HEK293 (cell line): ENCODE results near the gene CHST3.

Source experiments
- PBX3 ChIP-seq: sonication (generic); formaldehyde crosslinking; IDR thresholded peaks from 2 replicates; pipeline ENCODE4 v1.8.1; 2022; ENCODE audit warnings: mild to moderate bottlenecking, moderate library complexity, missing genetic modification reagents
- PRDM1 ChIP-seq: fragments of 450-650 bp; formaldehyde crosslinking; IDR thresholded peaks from 2 replicates; pipeline ENCODE4; 2016; ENCODE audit warnings: missing biosample characterization, missing genetic modification characterization
- ZBTB7A ChIP-seq: fragments of 450-650 bp; formaldehyde crosslinking; IDR thresholded peaks from 2 replicates; pipeline ENCODE4 v1.5.1; 2016; ENCODE audit warnings: low read depth, missing biosample characterization, missing genetic modification characterization
- ZNF10 ChIP-seq: fragments of 450-650 bp; formaldehyde crosslinking; IDR thresholded peaks from 2 replicates; pipeline ENCODE4 v1.5.1; 2017; ENCODE audit warnings: missing biosample characterization, missing genetic modification characterization
- ZNF311 ChIP-seq: fragments of 450-650 bp; formaldehyde crosslinking; IDR thresholded peaks from 2 replicates; pipeline ENCODE4 v1.5.1; 2017; ENCODE audit warnings: missing biosample characterization, missing genetic modification characterization, borderline replicate concordance
- ZNF354C ChIP-seq: fragments of 450-650 bp; formaldehyde crosslinking; IDR thresholded peaks from 2 replicates; pipeline ENCODE4 v1.5.1; 2016; ENCODE audit warnings: missing biosample characterization, missing genetic modification characterization, low read depth, borderline replicate concordance
- TF ChIP-seq, protein P1 (sequence below): fragments of 450-650 bp; formaldehyde crosslinking; IDR thresholded peaks from 2 replicates; pipeline ENCODE4 v1.5.1; 2016; ENCODE audit warnings: missing biosample characterization, missing genetic modification characterization
- TF ChIP-seq, protein P2 (sequence below): fragments of 450-650 bp; formaldehyde crosslinking; IDR thresholded peaks from 2 replicates; pipeline ENCODE4 v1.5.1; 2016; ENCODE audit warnings: missing biosample characterization, missing genetic modification characterization
- TF ChIP-seq, protein P3 (sequence below): fragments of 450-650 bp; formaldehyde crosslinking; IDR thresholded peaks from 2 replicates; pipeline ENCODE4 v1.5.1; 2016; ENCODE audit warnings: missing biosample characterization, missing genetic modification characterization

DNA sequence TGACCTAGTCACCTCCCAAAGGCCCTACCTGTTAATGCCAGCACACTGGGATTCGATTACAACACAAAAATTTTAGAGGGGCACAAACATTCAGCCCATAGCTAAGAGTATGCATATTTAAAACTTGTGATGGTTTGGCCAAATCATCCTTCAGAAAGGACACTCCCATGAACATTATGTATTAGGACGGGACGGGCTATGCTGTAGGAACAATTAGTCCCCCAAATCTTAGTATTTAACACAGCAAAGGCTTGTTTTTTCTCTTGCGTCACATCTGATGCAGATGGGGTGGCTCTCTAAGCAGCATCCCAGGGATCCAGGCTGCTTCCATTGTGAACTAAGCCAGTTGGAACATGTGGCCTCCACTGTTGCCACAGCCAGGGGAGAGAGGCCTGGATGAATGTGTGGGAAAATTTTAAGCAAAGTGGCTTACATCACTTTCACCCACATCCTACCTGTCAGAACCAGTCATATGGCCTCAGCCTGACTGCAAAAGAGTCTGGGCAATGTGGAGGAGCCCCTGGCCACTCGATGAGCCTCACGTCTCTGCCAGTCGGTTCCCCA, 26.6 kb downstream of the CHST3 start:
- TF ChIP-seq ZBTB7A (tag by site-specific recombination) (no peak), PRDM1 (tag by site-specific recombination) (no peak), ZNF354C (tag by site-specific recombination) (no peak), ZNF311 (no peak), PBX3 (CRISPR knock-in tag) (no peak), ZNF10 (tag by site-specific recombination) (no peak)
- TF ChIP-seq, protein P1, sequence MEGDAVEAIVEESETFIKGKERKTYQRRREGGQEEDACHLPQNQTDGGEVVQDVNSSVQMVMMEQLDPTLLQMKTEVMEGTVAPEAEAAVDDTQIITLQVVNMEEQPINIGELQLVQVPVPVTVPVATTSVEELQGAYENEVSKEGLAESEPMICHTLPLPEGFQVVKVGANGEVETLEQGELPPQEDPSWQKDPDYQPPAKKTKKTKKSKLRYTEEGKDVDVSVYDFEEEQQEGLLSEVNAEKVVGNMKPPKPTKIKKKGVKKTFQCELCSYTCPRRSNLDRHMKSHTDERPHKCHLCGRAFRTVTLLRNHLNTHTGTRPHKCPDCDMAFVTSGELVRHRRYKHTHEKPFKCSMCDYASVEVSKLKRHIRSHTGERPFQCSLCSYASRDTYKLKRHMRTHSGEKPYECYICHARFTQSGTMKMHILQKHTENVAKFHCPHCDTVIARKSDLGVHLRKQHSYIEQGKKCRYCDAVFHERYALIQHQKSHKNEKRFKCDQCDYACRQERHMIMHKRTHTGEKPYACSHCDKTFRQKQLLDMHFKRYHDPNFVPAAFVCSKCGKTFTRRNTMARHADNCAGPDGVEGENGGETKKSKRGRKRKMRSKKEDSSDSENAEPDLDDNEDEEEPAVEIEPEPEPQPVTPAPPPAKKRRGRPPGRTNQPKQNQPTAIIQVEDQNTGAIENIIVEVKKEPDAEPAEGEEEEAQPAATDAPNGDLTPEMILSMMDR (tag by site-specific recombination), result no peak
- TF ChIP-seq, protein P2, sequence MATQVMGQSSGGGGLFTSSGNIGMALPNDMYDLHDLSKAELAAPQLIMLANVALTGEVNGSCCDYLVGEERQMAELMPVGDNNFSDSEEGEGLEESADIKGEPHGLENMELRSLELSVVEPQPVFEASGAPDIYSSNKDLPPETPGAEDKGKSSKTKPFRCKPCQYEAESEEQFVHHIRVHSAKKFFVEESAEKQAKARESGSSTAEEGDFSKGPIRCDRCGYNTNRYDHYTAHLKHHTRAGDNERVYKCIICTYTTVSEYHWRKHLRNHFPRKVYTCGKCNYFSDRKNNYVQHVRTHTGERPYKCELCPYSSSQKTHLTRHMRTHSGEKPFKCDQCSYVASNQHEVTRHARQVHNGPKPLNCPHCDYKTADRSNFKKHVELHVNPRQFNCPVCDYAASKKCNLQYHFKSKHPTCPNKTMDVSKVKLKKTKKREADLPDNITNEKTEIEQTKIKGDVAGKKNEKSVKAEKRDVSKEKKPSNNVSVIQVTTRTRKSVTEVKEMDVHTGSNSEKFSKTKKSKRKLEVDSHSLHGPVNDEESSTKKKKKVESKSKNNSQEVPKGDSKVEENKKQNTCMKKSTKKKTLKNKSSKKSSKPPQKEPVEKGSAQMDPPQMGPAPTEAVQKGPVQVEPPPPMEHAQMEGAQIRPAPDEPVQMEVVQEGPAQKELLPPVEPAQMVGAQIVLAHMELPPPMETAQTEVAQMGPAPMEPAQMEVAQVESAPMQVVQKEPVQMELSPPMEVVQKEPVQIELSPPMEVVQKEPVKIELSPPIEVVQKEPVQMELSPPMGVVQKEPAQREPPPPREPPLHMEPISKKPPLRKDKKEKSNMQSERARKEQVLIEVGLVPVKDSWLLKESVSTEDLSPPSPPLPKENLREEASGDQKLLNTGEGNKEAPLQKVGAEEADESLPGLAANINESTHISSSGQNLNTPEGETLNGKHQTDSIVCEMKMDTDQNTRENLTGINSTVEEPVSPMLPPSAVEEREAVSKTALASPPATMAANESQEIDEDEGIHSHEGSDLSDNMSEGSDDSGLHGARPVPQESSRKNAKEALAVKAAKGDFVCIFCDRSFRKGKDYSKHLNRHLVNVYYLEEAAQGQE (tag by site-specific recombination), result no peak
- TF ChIP-seq, protein P3, sequence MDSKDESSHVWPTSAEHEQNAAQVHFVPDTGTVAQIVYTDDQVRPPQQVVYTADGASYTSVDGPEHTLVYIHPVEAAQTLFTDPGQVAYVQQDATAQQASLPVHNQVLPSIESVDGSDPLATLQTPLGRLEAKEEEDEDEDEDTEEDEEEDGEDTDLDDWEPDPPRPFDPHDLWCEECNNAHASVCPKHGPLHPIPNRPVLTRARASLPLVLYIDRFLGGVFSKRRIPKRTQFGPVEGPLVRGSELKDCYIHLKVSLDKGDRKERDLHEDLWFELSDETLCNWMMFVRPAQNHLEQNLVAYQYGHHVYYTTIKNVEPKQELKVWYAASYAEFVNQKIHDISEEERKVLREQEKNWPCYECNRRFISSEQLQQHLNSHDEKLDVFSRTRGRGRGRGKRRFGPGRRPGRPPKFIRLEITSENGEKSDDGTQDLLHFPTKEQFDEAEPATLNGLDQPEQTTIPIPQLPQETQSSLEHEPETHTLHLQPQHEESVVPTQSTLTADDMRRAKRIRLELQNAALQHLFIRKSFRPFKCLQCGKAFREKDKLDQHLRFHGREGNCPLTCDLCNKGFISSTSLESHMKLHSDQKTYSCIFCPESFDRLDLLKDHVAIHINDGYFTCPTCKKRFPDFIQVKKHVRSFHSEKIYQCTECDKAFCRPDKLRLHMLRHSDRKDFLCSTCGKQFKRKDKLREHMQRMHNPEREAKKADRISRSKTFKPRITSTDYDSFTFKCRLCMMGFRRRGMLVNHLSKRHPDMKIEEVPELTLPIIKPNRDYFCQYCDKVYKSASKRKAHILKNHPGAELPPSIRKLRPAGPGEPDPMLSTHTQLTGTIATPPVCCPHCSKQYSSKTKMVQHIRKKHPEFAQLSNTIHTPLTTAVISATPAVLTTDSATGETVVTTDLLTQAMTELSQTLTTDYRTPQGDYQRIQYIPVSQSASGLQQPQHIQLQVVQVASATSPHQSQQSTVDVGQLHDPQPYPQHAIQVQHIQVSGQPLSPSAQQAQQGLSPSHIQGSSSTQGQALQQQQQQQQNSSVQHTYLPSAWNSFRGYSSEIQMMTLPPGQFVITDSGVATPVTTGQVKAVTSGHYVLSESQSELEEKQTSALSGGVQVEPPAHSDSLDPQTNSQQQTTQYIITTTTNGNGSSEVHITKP (tag by site-specific recombination), result no peak
